Keratinocyte (primary cell): ENCODE data around the gene PEA15. TPM values are rescaled to one million over a fixed set of nuclear protein-coding genes. Genes with fewer than 3 reads are reported as not detected.

Source experiments
- DNase-seq: peaks from one replicate; pipeline ENCODE4 v3.0.0-alpha.2; 2011; ENCODE audit warnings: low read depth, missing footprints, low spot score
- FAIRE-seq: peaks from 2 replicates; lab custom pipeline; 2011; peaks lifted over from hg19 to GRCh38; lab: Jason Lieb, UNC
- H2AFZ ChIP-seq: 2 replicates; pipeline ENCODE4 v1.6.0; 2012; ENCODE audit warnings: low read length, control low read depth, inconsistent platforms; ENCODE audit not compliant: control insufficient read depth
- H3K27ac ChIP-seq: 2 replicates; pipeline ENCODE4 v1.5.1; 2011; ENCODE audit warnings: low read length; ENCODE audit not compliant: control insufficient read depth, insufficient read depth
- H3K27me3 ChIP-seq: 3 replicates; pipeline ENCODE4 v1.6.0; 2011; ENCODE audit warnings: low read length; ENCODE audit not compliant: control insufficient read depth, insufficient read depth; ENCODE audit errors: extremely low read depth
- H3K36me3 ChIP-seq, 2 experiments: 2 replicates in 1 of 2; 3 replicates in 1 of 2; pipeline ENCODE4 v1.5.1; 2011; ENCODE audit warnings: low read length in 2 of 2, mild to moderate bottlenecking in 1 of 2; ENCODE audit not compliant: control insufficient read depth in 2 of 2, insufficient read depth in 2 of 2; ENCODE audit errors: extremely low read depth in 1 of 2
- H3K4me1 ChIP-seq: 3 replicates; pipeline ENCODE4 v1.5.1; 2011; ENCODE audit warnings: low read length; ENCODE audit not compliant: control insufficient read depth, insufficient read depth; ENCODE audit errors: extremely low read depth
- H3K4me2 ChIP-seq: 3 replicates; pipeline ENCODE4 v1.6.0; 2011; ENCODE audit warnings: low read depth, low read length; ENCODE audit not compliant: control insufficient read depth, insufficient read depth; ENCODE audit errors: extremely low read depth
- H3K4me3 ChIP-seq, 3 experiments: fragments of 200-600 bp in 1 of 3; sonication (generic) in 1 of 3; 2 replicates in 2 of 3; 3 replicates in 1 of 3; pipeline ENCODE4 v1.5.1; 2011 to 2016; ENCODE audit warnings: low read length in 3 of 3, mild to moderate bottlenecking in 3 of 3, control low read depth in 2 of 3, inconsistent platforms in 1 of 3, low read depth in 1 of 3, mixed read lengths in 1 of 3, mixed run types in 1 of 3, moderate library complexity in 1 of 3; ENCODE audit not compliant: control insufficient read depth in 2 of 3, insufficient read depth in 2 of 3; ENCODE audit errors: extremely low read depth in 1 of 3
- H3K79me2 ChIP-seq: 2 replicates; pipeline ENCODE4 v1.6.0; 2012; ENCODE audit warnings: low read length; ENCODE audit not compliant: control insufficient read depth, insufficient read depth
- H3K9ac ChIP-seq: 3 replicates; pipeline ENCODE4 v1.6.0; 2011; ENCODE audit warnings: low read length; ENCODE audit not compliant: control insufficient read depth, insufficient read depth; ENCODE audit errors: extremely low read depth
- H3K9me1 ChIP-seq: 3 replicates; pipeline ENCODE4 v1.6.0; 2011; ENCODE audit warnings: low read length; ENCODE audit not compliant: control insufficient read depth, insufficient read depth; ENCODE audit errors: extremely low read depth
- H3K9me3 ChIP-seq: 2 replicates; pipeline ENCODE4 v1.5.1; 2012; ENCODE audit warnings: low read depth, low read length; ENCODE audit not compliant: control insufficient read depth
- H4K20me1 ChIP-seq: 3 replicates; pipeline ENCODE4 v1.6.0; 2011; ENCODE audit warnings: low read length; ENCODE audit not compliant: control insufficient read depth, insufficient read depth; ENCODE audit errors: extremely low read depth
- EZH2 ChIP-seq: IDR thresholded peaks from one replicate; pipeline ENCODE4 v1.6.1; 2012; ENCODE audit warnings: inconsistent platforms, mild to moderate bottlenecking, low read length, moderate library complexity
- dilution Hi-C: fragments of 300-500 bp; cut with MboI; formaldehyde crosslinking; loops from one replicate; pipeline ENCODE4 v1.7.0; 2020; ENCODE audit warnings: low sequenced_read_pairs; ENCODE audit not compliant: extremely low pct_ligation_motif_present
- polyA plus RNA-seq, 5 experiments: library from polyadenylated mRNA; depleted of rRNA in 3 of 5; stranded (reverse) in 3 of 5; stranded (forward) in 1 of 5; unstranded in 1 of 5; fragments of >200 nt; gene quantifications; 1 replicate in 1 of 5; 2 replicates in 3 of 5; 3 replicates in 1 of 5; pipeline versions ENCODE4 v1.2.1 to v1.2.3, GENCODE V29; 2011 to 2012; ENCODE audit warnings: missing spikeins in 2 of 5, low read depth in 1 of 5, low replicate concordance in 1 of 5
- TF ChIP-seq, protein P1 (sequence below), 3 experiments: IDR thresholded peaks in 1 of 3; conservative IDR thresholded peaks in 1 of 3; optimal IDR thresholded peaks in 1 of 3; 2 replicates in 2 of 3; 3 replicates in 1 of 3; pipeline versions ENCODE3 to v1.5.1; 2011; ENCODE audit warnings: low read length in 3 of 3, mild to moderate bottlenecking in 3 of 3, moderate library complexity in 2 of 3, control low read depth in 1 of 3, inconsistent platforms in 1 of 3; ENCODE audit not compliant: insufficient read depth in 2 of 3; ENCODE audit errors: extremely low read depth in 1 of 3

PEA15 gene
- polyA plus RNA-seq, 1 donor (not counting 4 experiments of a cell fraction or from before 2014, with no cell fraction given) = 367 TPM

DNA sequence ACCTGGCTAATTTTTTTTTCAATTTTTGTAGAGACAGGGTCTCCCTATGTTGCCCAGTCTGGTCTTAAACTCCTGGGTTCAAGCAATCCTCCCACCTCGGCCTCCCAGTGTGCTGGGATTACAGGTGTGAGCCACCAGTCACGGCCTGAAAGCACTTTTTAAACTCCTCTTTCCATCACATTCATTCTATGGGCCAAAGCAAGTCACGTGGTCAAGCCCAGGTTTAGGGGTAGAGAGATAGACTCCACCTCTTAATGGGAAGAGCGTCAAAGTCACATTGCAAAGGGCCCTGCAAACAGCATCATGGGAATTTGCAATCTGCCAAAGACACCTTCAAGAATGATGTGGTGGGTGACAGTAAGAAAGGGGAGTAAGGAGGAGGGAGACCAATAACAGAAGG, 46.6 kb upstream of the PEA15 start:
- Histone ChIP-seq H3K36me3 (no peaks in the 10 kb centered on the region), H3K9ac (no peak overlapping the region), H3K79me2 (no peaks in the 10 kb centered on the region), H3K4me2 (no peak overlapping the region), H3K9me3 (no peaks in the 10 kb centered on the region), H2AFZ (no peak overlapping the region), H4K20me1 (no peaks in the 10 kb centered on the region), H3K4me3 (no peak overlapping the region), H3K27ac (no peak overlapping the region), H3K27me3 (peaks cover 7% of the 10 kb centered on the region), H3K9me1 (no peaks in the 10 kb centered on the region), H3K4me1 (no peaks in the 10 kb centered on the region)
- no peak for FAIRE-seq
- DNase-seq = no peak
- dilution Hi-C loops = no loop called here
- TF ChIP-seq, protein P1, sequence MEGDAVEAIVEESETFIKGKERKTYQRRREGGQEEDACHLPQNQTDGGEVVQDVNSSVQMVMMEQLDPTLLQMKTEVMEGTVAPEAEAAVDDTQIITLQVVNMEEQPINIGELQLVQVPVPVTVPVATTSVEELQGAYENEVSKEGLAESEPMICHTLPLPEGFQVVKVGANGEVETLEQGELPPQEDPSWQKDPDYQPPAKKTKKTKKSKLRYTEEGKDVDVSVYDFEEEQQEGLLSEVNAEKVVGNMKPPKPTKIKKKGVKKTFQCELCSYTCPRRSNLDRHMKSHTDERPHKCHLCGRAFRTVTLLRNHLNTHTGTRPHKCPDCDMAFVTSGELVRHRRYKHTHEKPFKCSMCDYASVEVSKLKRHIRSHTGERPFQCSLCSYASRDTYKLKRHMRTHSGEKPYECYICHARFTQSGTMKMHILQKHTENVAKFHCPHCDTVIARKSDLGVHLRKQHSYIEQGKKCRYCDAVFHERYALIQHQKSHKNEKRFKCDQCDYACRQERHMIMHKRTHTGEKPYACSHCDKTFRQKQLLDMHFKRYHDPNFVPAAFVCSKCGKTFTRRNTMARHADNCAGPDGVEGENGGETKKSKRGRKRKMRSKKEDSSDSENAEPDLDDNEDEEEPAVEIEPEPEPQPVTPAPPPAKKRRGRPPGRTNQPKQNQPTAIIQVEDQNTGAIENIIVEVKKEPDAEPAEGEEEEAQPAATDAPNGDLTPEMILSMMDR (optimal IDR thresholded peaks at IDR 0.05 in 1 of 3, IDR thresholded peaks at IDR 0.05 in 1 of 3, conservative IDR thresholded peaks at IDR 0.05 in 1 of 3; ENCODE audit: extremely low read depth in 1 of 3, insufficient read depth in 2 of 3, low read length in 3 of 3) = no peak
- TF ChIP-seq EZH2 = no peak

DNA sequence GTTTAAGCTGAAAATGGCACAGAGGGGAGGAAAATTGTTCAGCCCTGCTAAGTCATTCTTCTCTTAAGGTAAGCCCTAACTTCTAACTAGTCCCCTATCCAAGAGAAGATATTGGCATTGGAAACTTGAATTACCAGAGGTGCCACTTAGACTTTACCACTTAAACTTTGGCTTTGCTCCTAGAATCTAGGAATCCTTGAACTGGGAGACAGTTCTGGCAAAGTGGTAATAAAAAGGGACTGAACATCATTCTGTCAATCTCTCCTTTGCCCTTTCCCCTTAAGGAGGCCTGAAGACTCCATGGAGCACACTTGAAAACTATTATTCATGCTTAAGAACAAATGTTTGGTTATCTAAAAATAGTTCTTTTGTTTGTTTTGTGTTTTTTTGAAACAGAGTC, 45.3 kb upstream of the PEA15 start:
- no peak for FAIRE-seq
- H3K27me3 ChIP-seq = peaks cover 7% of the 10 kb centered on the region

More for the DNA sequence above, 45.3 kb upstream of the PEA15 start:
- Histone ChIP-seq H3K36me3 (no peaks in the 10 kb centered on the region), H3K9ac (no peak overlapping the region), H3K79me2 (no peaks in the 10 kb centered on the region), H3K4me2 (no peak overlapping the region), H3K4me3 (no peak overlapping the region), H3K4me1 (no peaks in the 10 kb centered on the region), H2AFZ (no peak overlapping the region), H4K20me1 (no peaks in the 10 kb centered on the region), H3K9me1 (no peaks in the 10 kb centered on the region), H3K27ac (no peak overlapping the region), H3K9me3 (no peaks in the 10 kb centered on the region)
- no peak for DNase-seq
- dilution Hi-C loops = no loop called here
- no peak for TF ChIP-seq EZH2
